Adrenal gland (tissue), 12 donors: ENCODE data around the gene ERBB2. TPM values are rescaled to one million over a fixed set of nuclear protein-coding genes. Genes with fewer than 3 reads are reported as not detected.
A peak's percentile ranks its signal among the peaks of the same experiment; 100 is the strongest.

Experiments used
- DNase-seq, 7 donors: peaks; one replicate each; pipeline ENCODE4 v3.0.0-alpha.2; 2019 to 2020
- H3K27ac ChIP-seq, 5 donors: fragments of 200-600 bp; sonication (generic) in 4 of 5; 1 replicate in 3 of 5; 2 replicates in 2 of 5; pipeline versions ENCODE4 v1.5.1 to v1.8.0; 2016 to 2020; ENCODE audit warnings: mild to moderate bottlenecking in 1 of 5
- H3K27me3 ChIP-seq: fragments of 200-600 bp; 2 replicates; pipeline ENCODE4 v1.8.0; 2021
- H3K36me3 ChIP-seq, 2 donors: fragments of 200-600 bp; replicated peaks in 1 of 2; 1 replicate in 1 of 2; 2 replicates in 1 of 2; pipeline versions ENCODE4 v1.5.1 to v1.8.0; 2018 to 2022
- H3K4me1 ChIP-seq, 2 donors: fragments of 200-600 bp; replicated peaks in 1 of 2; 1 replicate in 1 of 2; 2 replicates in 1 of 2; pipeline versions ENCODE4 v1.5.1 to v1.8.0; 2018 to 2021
- H3K4me3 ChIP-seq, 4 donors: fragments of 200-600 bp; sonication (generic) in 3 of 4; one replicate each; pipeline ENCODE4 v1.5.1; 2016 to 2018
- H3K9me3 ChIP-seq, 3 donors: fragments of 200-600 bp; sonication (generic) in 1 of 3; replicated peaks in 1 of 3; 1 replicate in 2 of 3; 2 replicates in 1 of 3; pipeline versions ENCODE4 v1.5.1 to v1.8.0; 2016 to 2021
- CTCF ChIP-seq, 6 experiments: fragments of 450-650 bp in 4 of 6; fragments of 200-600 bp in 2 of 6; sonication (generic) in 1 of 6; IDR thresholded peaks; 1 replicate in 5 of 6; 2 replicates in 1 of 6; pipeline versions ENCODE4 v1.5.1 to v1.8.0; 2016 to 2021; ENCODE audit warnings: antibody characterized with exemption in 6 of 6, mild to moderate bottlenecking in 2 of 6, moderate library complexity in 1 of 6
- POLR2A ChIP-seq, 2 donors: fragments of 450-650 bp; IDR thresholded peaks; one replicate each; pipeline ENCODE4 v1.6.1; 2017; ENCODE audit warnings: antibody characterized with exemption in 2 of 2, mild to moderate bottlenecking in 2 of 2, moderate library complexity in 1 of 2
- WGBS, 4 donors: extraction: QIAGEN DNeasy Blood & Tissue Kit in 2 of 4; methylation state at CpG; one replicate each; pipeline versions ENCODE4 v1.1.5 to v1.1.7; 2013 to 2017; 5-methylcytosine and 5-hydroxymethylcytosine counted together
- intact Hi-C, 2 donors: fragments of 100-400 bp; cut with DNase I; formaldehyde crosslinking; loops; one replicate each; pipeline versions ENCODE4 v1.14.1 to v1.15.0; 2022 to 2023
- polyA plus RNA-seq, 3 donors: library from polyadenylated mRNA; stranded (reverse); fragments of 200-250 nt in 2 of 3; fragments of 350-450 nt in 1 of 3; fragmentation: Illumina TruSeq in 1 of 3; extraction: RNeasy Lipid Tissue Mini Kit (QIAGEN cat#74804) in 1 of 3; gene quantifications; one replicate each; pipeline ENCODE4 v1.2.3, GENCODE V29; 2013 to 2014
- total RNA-seq, 9 donors: library from RNA; depleted of rRNA in 4 of 9; stranded (reverse); fragments of >200 nt in 4 of 9; fragments of 120-200 nt in 1 of 9; fragmentation: NEBNext Ultra II Directional in 1 of 9; extraction: Animal tissue kit (Norgen Biotek cat#: 25700) in 1 of 9; gene quantifications; one replicate each; pipeline versions ENCODE4 v1.1.0 to v1.2.4, GENCODE V29; 2013 to 2023
- donor health status: healthy with polysubstance abuse.
- donor health status: Bipolar disorder and iron deficiency.
- donor health status: DM: yes; HTN: yes; CAD: no.
- donor health status: DM: no; HTN: no; CAD: no.
- donor health status: DM: no; HTN: no; CAD: no.
- donor health status: DM: yes; HTN: yes; CAD: no.

ERBB2 gene
- total and polyA plus RNA-seq, 12 donors = 4.8 to 16.9 (median 11.9) TPM

- Histone ChIP-seq H3K36me3 (no peaks in the 10 kb centered on the region), H3K27me3 (peaks cover 20% of the 10 kb centered on the region), H3K4me1 (peaks cover 0 to 4% of the 10 kb centered on the region in 2 donors), H3K27ac (no peak overlapping the region), H3K4me3 (no peak overlapping the region), H3K9me3 (no peaks in the 10 kb centered on the region)
- 76 to 83% (median 80%) methylated on average over 5 to 16 of the region's 16 CpGs for WGBS, 4 donors
- DNase-seq = peak in 1 of 7 donors; percentile 4
- intact Hi-C loops = no loop called here
- TF ChIP-seq POLR2A (IDR thresholded peaks at IDR 0.05) (no peak), CTCF (IDR thresholded peaks at IDR 0.05) (no peak)
These were observed 44.4 kb downstream of the ERBB2 start for GRCh38 chr17:39744075-39744835.

GRCh38 chr17:39744836-39745215, 45.0 kb downstream of the ERBB2 start:
- no peaks in the 10 kb centered on the region for H3K36me3 ChIP-seq
- H3K9me3 ChIP-seq = no peaks in the 10 kb centered on the region
- WGBS, 4 donors = 41 to 89% (median 69%) methylated on average over 4 to 8 of the region's 8 CpGs
- no peak overlapping the region for H3K27ac ChIP-seq
- intact Hi-C loops = no loop called here
- TF ChIP-seq CTCF (IDR thresholded peaks at IDR 0.05) = no peak
- no peaks in the 10 kb centered on the region for H3K4me1 ChIP-seq
- peak in 1 of 7 donors; percentile 3 for DNase-seq
- H3K27me3 ChIP-seq = peaks cover 17% of the 10 kb centered on the region
- no peak overlapping the region for H3K4me3 ChIP-seq

GRCh38 chr17:39745335-39746144, 45.7 kb downstream of the ERBB2 start:
- H3K36me3 ChIP-seq = no peaks in the 10 kb centered on the region
- peaks cover 12% of the 10 kb centered on the region for H3K27me3 ChIP-seq
- H3K4me3 ChIP-seq = no peak overlapping the region
- no peaks in the 10 kb centered on the region for H3K9me3 ChIP-seq
- no peak for TF ChIP-seq CTCF (IDR thresholded peaks at IDR 0.05)
- no peak for TF ChIP-seq POLR2A (IDR thresholded peaks at IDR 0.05)
- intact Hi-C loops = no loop called here
- WGBS, 4 donors = 82 to 93% (median 90%) methylated on average over 3 to 23 of the region's 23 CpGs
- DNase-seq = no peak
- peaks cover 0 to 3% of the 10 kb centered on the region in 2 donors for H3K4me1 ChIP-seq
- no peak overlapping the region for H3K27ac ChIP-seq

GRCh38 chr17:39746145-39746461, 46.2 kb downstream of the ERBB2 start:
- H3K27me3 ChIP-seq = peaks cover 10% of the 10 kb centered on the region
- peaks cover 0 to 3% of the 10 kb centered on the region in 2 donors for H3K4me1 ChIP-seq
- intact Hi-C loops = no loop called here
- no peaks in the 10 kb centered on the region for H3K9me3 ChIP-seq
- no peaks in the 10 kb centered on the region for H3K36me3 ChIP-seq
- H3K4me3 ChIP-seq = no peak overlapping the region
- 79 to 93% (median 89%) methylated on average over 3 to 7 of the region's 7 CpGs for WGBS, 4 donors
- no peak overlapping the region for H3K27ac ChIP-seq
- no peak for TF ChIP-seq CTCF (IDR thresholded peaks at IDR 0.05)
- TF ChIP-seq POLR2A (IDR thresholded peaks at IDR 0.05) = no peak
- DNase-seq = peak in 1 of 7 donors; percentile 6
